Activated CD4-positive, CD25-positive, alpha-beta regulatory T cell (primary cell): ENCODE data around the gene FOXP2.
"Not testable (repeated sequence)": the region's sequence is repeated elsewhere in the genome, so short reads cannot be mapped to it uniquely, and the experiment has no call there.

ENCODE experiments used
- DNase-seq, 4 experiments: peaks; one replicate each; lab custom pipeline; 2025; lab: John Stamatoyannopoulos, UW

The FOXP2 gene

GRCh38 chr7:114414156-114415063 lies at the start of gene FOXP2:
Gene FOXP2 (plus strand): TSS chr7:114414815. CDS start chr7:114426512, 11,697 bp downstream.
- no peak for DNase-seq

GRCh38 chr7:114365791-114366190 lies 48.8 kb upstream of the FOXP2 start:
- DNase-seq: no peak

GRCh38 chr7:114368492-114368891 lies 46.1 kb upstream of the FOXP2 start:
- no peak for DNase-seq

- DNase-seq: no peak
Observed at GRCh38 chr7:114369294-114369693, 45.3 kb upstream of the FOXP2 start.

- DNase-seq: no peak
Observed at GRCh38 chr7:114372619-114373018, 42.0 kb upstream of the FOXP2 start.

GRCh38 chr7:114375907-114376306 lies 38.7 kb upstream of the FOXP2 start:
- no peak for DNase-seq

- DNase-seq: not testable (repeated sequence)
Observed at GRCh38 chr7:114383946-114384345, 30.7 kb upstream of the FOXP2 start.

GRCh38 chr7:114384346-114384745 lies 30.3 kb upstream of the FOXP2 start:
- not testable (repeated sequence) for DNase-seq

- no peak for DNase-seq
Observed at GRCh38 chr7:114388021-114388420, 26.6 kb upstream of the FOXP2 start.

GRCh38 chr7:114392686-114393085 lies 21.9 kb upstream of the FOXP2 start:
- no peak for DNase-seq

- no peak for DNase-seq
Observed at GRCh38 chr7:114402876-114403635, 11.6 kb upstream of the FOXP2 start.

- DNase-seq: no peak
Observed at GRCh38 chr7:114405427-114405826, 9.2 kb upstream of the FOXP2 start.

- DNase-seq: no peak
Observed at GRCh38 chr7:114409750-114410149, 4.9 kb upstream of the FOXP2 start.

GRCh38 chr7:114412548-114412947 lies 2.1 kb upstream of the FOXP2 start:
- DNase-seq: no peak

GRCh38 chr7:114413761-114414155 lies 857 bp upstream of the FOXP2 start:
- DNase-seq: no peak

- no peak for DNase-seq
Observed at GRCh38 chr7:114415064-114415989, 712 bp downstream of the FOXP2 start.

GRCh38 chr7:114416129-114416990 lies 1.7 kb downstream of the FOXP2 start:
- DNase-seq: no peak

- DNase-seq: no peak
Observed at GRCh38 chr7:114417290-114417689, 2.7 kb downstream of the FOXP2 start.

GRCh38 chr7:114418117-114418516 lies 3.5 kb downstream of the FOXP2 start:
- no peak for DNase-seq

GRCh38 chr7:114419441-114420272 lies 5.0 kb downstream of the FOXP2 start:
- no peak for DNase-seq
